ENCODE measurements around the gene THNSL1. TPM values are rescaled to one million over a fixed set of nuclear protein-coding genes. Genes with fewer than 3 reads are reported as not detected.

Gene THNSL1
- total RNA-seq, 4 donors from 2014 or later = 1.3 to 17.2 (median 5.1) TPM

- H3K36me3 ChIP-seq = peaks cover 0 to 2% of the 10 kb centered on the region in 2 donors
- DNase-seq = no peak
- no peak overlapping the region for H3K27ac ChIP-seq
- H3K27me3 ChIP-seq = no peaks in the 10 kb centered on the region
- no peaks in the 10 kb centered on the region for H3K9me3 ChIP-seq
- intact Hi-C loops (cut with DNase I; ENCODE audit: low total_unique reads) = no loop called here
- H3K4me3 ChIP-seq = no peak overlapping the region
- no peak for TF ChIP-seq POLR2A (IDR thresholded peaks at IDR 0.05)
- TF ChIP-seq CTCF (IDR thresholded peaks at IDR 0.05) = no peak
- H3K4me1 ChIP-seq = no peaks in the 10 kb centered on the region
Observed at GRCh38 chr10:25047591-25048301, 31.3 kb downstream of the THNSL1 start.

GRCh38 chr10:25048450-25048849, 32.0 kb downstream of the THNSL1 start:
- no peak for DNase-seq
- Histone ChIP-seq H3K4me3 (no peak overlapping the region), H3K9me3 (no peaks in the 10 kb centered on the region), H3K27ac (no peak overlapping the region), H3K4me1 (no peaks in the 10 kb centered on the region), H3K36me3 (no peaks in the 10 kb centered on the region), H3K27me3 (no peaks in the 10 kb centered on the region)
- TF ChIP-seq POLR2A (IDR thresholded peaks at IDR 0.05) (no peak), CTCF (IDR thresholded peaks at IDR 0.05) (no peak)
- intact Hi-C loops (cut with DNase I; ENCODE audit: low total_unique reads) = no loop called here

GRCh38 chr10:25049966-25050365, 33.6 kb downstream of the THNSL1 start:
- TF ChIP-seq CTCF (IDR thresholded peaks at IDR 0.05) (no peak), POLR2A (IDR thresholded peaks at IDR 0.05) (no peak)
- Histone ChIP-seq H3K27ac (no peak overlapping the region), H3K36me3 (no peaks in the 10 kb centered on the region), H3K4me3 (no peak overlapping the region), H3K9me3 (no peaks in the 10 kb centered on the region), H3K4me1 (no peaks in the 10 kb centered on the region), H3K27me3 (no peaks in the 10 kb centered on the region)
- intact Hi-C loops (cut with DNase I; ENCODE audit: low total_unique reads) = no loop called here
- DNase-seq = no peak

GRCh38 chr10:25050402-25050801, 34.0 kb downstream of the THNSL1 start:
- DNase-seq = no peak
- no peaks in the 10 kb centered on the region for H3K27me3 ChIP-seq
- H3K4me1 ChIP-seq = no peaks in the 10 kb centered on the region
- H3K4me3 ChIP-seq = no peak overlapping the region
- intact Hi-C loops (cut with DNase I; ENCODE audit: low total_unique reads) = no loop called here
- H3K36me3 ChIP-seq = no peaks in the 10 kb centered on the region
- no peaks in the 10 kb centered on the region for H3K9me3 ChIP-seq
- no peak overlapping the region for H3K27ac ChIP-seq
- TF ChIP-seq POLR2A (IDR thresholded peaks at IDR 0.05) (no peak), CTCF (IDR thresholded peaks at IDR 0.05) (no peak)

- intact Hi-C loops (cut with DNase I; ENCODE audit: low total_unique reads) = no loop called here
- Histone ChIP-seq H3K4me3 (no peak overlapping the region), H3K36me3 (no peaks in the 10 kb centered on the region), H3K4me1 (no peaks in the 10 kb centered on the region), H3K9me3 (no peaks in the 10 kb centered on the region), H3K27ac (no peak overlapping the region), H3K27me3 (no peaks in the 10 kb centered on the region)
- TF ChIP-seq POLR2A (IDR thresholded peaks at IDR 0.05) = no peak
- no peak for TF ChIP-seq CTCF (IDR thresholded peaks at IDR 0.05)
- no peak for DNase-seq
Observed at GRCh38 chr10:25052012-25052411, 35.6 kb downstream of the THNSL1 start.
